ENCODE results near the gene TMBIM1.

DNA sequence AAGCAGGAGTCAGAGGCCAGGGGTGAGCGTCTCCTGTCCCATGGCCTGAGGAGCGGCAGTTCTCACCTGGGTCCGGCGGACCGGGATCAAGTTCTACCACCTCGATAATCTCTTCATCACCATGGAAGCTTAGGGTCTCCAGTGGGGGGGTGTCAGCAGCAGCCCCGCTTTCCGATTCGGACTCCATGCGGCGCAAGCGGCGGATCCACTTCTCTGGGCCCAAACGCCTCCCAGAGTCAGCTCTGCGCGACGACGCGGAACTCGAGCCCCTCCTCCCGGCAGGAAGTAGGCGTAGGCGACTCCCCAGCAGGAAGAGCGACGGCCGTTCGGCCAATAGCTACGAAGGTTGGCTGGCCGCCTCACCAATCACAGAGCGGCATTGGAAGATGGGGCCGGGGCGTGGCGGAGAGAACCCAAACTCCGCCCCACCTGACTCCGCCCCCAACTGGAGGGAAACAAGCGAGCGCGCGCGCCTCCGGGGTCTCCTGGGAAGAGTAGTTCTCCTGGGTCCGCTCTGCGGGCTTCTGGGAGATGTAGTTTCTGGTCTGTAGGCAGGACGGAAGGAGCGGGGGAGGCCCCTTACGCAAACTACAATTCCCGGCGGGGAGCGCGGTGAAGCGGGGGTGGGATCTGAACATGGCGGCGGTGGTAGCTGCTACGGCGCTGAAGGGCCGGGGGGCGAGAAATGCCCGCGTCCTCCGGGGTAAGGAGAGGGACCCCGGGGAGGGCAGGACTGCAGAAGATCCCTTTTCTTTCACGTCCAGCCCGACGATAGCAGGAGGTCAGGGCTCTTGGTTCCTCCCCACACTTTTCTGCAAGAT is 22.2 kb downstream of the TMBIM1 start, which contains the start of the genes AAMP and PNKD:
- TF ChIP-seq, protein P1, sequence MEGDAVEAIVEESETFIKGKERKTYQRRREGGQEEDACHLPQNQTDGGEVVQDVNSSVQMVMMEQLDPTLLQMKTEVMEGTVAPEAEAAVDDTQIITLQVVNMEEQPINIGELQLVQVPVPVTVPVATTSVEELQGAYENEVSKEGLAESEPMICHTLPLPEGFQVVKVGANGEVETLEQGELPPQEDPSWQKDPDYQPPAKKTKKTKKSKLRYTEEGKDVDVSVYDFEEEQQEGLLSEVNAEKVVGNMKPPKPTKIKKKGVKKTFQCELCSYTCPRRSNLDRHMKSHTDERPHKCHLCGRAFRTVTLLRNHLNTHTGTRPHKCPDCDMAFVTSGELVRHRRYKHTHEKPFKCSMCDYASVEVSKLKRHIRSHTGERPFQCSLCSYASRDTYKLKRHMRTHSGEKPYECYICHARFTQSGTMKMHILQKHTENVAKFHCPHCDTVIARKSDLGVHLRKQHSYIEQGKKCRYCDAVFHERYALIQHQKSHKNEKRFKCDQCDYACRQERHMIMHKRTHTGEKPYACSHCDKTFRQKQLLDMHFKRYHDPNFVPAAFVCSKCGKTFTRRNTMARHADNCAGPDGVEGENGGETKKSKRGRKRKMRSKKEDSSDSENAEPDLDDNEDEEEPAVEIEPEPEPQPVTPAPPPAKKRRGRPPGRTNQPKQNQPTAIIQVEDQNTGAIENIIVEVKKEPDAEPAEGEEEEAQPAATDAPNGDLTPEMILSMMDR (IDR thresholded peaks at IDR 0.05): peak in 2 of 6 experiments; percentile 5
- TF ChIP-seq POLR2A (IDR thresholded peaks at IDR 0.05): peak; percentile 44 to 71
